ENCODE results near the gene MEIS2.

Gene MEIS2

DNA sequence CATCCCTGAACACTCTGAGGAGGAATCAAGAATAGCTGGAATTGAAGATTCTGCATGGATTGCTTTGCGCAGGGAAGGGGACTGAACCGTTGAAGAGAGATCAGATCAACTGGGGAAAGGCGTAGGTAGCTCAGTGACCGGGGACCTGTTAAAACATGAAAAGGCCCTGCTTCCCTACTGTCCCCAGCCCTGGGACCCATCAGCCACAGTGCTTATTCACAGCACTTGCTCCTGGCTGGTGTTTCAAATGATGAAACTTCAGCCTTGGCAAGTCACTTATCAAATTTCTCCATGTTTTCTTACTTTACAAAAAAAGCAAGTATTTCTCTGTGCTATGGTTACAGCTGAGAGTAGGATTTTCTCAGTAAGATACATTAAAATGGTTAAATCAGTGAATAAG, 199.3 kb downstream of the MEIS2 start:
- DNase-seq (ENCODE audit: low read depth in 3 of 3): no peak

DNA sequence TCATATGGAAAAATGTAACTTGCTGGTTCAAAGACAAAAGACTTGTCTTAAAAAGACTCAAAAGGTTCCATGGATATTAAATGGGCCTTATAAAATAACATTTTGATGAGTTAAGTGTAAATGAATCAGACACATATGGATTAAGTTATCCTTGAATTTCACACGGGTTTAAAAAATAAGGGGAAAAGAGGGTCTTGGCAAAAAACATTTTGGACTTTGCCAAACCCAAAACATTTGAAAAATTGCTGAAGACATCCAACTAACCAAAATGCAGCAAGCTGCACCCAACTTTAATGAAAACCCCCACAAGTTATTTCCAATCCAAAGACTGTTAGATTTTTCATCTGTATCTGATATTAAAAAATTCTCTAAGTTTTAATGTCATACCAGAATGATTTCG, 200.7 kb downstream of the MEIS2 start:
- DNase-seq (ENCODE audit: low read depth in 3 of 3): no peak

DNA sequence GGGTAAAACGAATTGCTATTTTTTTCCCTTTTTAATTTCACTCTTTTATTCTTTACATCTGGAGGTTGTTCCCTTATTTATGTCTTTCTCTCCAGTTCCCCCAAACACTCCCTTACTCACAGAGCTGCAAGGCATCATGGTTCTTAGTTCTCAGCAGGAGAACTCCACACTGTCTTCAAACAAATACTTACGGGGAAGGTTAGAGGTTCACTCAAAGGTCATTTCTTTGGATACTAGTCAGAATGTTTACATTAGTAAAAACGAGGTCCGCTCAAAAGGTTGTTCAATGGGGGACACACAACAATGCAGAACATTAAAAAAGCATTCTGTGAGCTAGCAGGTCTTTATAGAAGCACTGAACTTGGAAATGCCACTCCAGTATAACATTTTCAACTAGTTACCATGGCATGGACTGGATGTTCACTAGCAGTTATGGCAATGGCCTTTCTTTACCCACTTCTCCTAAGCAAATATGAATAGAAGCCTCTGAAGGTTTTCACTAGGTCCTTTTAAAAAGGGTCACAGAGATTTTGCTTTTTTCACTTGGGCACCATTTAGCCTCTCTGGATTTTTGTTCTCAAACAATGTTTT, 201.7 kb downstream of the MEIS2 start:
- DNase-seq (ENCODE audit: low read depth in 3 of 3): no peak

DNA sequence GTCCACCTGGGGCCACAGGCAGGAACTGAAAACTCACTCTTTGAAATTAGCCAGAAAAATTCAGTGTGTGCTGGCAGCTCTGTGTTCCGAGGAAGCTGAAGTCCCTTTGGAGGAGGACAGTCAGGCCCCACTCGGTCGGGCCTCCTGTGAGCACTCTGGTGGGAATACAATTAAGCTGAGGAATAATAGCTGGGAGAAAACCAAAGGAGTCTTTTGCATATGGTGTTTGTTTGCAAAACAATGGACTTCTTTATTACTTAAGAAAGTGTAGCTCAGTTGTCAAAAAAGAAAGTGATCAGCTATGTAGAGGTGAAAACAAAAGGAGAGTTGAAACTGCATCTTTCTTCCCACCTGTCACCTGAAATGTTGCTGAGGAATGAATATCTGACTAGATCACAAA, 202.5 kb downstream of the MEIS2 start:
- DNase-seq (ENCODE audit: low read depth in 3 of 3): no peak

DNA sequence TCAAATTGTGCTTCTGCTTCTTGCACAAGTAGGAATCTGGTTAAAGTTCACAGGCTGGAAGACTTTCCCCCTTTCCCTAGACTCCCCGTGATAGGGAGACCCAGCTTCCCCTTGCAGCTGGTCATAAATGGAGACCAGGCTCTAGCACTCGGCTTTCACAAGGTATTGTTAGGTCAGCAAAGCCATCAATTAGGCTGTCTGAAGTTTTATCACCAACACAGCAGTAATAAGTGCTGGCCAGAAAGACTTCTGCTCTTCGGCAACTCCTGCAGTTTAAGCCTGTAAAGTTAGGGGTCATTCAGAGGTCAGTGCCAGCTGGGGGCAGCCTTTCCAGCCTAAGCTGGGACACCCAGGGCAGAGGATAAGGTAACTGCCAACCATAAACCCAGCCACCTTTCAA, 203.4 kb downstream of the MEIS2 start:
- no peak for DNase-seq (ENCODE audit: low read depth in 3 of 3)

DNA sequence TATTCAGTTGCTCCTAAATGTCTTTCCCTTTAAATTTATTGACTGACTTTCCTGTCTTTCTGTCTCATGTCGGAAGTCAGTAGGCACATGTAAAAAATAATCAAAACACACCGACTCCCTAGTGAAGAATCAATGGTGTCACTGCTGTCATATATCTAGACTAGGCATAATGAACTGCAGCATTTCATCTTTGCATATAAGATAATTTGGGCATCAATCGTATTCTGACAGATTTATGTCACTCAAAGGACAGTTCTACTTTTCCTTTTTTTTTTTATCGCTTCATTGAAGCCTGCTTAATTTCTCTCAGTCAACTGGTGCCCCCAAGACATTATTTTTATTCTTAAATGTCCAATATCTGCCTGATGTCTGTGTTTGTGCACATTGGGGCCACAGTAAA, 206.3 kb downstream of the MEIS2 start:
- DNase-seq (ENCODE audit: low read depth in 3 of 3): no peak

DNA sequence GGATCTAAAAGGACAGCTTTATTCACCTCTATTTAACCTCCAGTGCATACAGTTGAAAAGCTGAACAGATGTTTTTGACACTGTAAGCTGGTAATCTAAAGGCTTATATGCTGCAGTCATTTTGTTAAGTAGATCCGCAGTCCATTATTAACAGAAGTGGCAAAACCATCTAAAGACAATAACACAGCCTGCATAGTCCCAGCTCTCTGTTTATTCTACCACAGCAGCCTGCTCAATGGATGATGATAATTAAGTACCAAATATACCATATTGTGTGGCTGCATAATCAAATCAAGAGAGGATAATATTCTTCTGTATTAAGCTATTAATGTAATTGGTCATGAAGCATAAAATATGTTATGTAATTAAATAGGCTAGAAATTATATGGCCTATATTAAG, 207.1 kb downstream of the MEIS2 start:
- no peak for DNase-seq (ENCODE audit: low read depth in 3 of 3)

DNA sequence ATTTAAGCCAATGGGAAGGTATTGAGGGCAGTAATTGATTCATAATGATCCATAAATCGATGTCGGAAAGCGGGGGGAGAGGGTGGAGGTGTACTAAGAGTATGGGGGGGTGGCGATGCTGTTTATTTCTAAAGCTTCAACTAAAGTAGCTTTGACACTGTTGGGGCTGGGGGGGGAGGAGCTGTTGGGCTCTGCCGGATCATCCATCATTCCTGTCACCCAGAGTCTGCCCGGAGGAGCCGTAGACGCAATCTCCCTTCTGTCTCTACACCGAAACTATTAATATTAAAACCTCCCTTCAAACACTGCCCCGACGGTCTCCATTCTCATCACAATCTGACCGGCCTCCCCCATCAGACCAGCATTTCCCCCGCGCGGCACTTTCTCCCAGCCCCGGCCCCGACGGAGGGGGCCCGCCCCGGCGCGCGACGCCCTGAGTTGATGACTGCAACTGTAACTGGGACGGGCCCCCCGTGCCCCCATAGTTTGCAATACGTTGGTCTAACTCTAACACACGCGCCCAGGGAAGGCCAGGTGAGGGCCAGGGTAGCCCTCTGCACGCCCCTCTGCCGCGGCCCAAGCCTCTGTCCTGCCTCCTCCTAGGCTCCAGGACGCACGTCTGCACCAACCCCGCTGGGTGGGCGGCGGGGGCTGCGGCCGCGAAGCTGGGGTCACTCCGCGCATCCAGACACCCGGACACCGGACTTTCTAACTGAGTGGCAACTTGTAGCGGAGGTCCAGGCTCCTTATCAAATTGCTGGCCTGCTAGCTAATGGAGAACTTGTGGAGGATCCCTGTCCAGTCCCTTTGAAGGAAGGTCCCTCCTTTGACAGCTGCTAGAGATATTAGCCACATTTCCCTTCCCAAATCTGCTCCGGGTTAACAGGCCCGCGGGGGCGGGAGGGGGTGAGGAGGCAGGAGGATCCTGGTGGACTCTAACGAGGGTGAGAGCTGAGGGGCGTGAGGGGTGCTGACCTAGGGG, 212.0 kb downstream of the MEIS2 start:
- no peak for DNase-seq (ENCODE audit: low read depth in 3 of 3)

DNA sequence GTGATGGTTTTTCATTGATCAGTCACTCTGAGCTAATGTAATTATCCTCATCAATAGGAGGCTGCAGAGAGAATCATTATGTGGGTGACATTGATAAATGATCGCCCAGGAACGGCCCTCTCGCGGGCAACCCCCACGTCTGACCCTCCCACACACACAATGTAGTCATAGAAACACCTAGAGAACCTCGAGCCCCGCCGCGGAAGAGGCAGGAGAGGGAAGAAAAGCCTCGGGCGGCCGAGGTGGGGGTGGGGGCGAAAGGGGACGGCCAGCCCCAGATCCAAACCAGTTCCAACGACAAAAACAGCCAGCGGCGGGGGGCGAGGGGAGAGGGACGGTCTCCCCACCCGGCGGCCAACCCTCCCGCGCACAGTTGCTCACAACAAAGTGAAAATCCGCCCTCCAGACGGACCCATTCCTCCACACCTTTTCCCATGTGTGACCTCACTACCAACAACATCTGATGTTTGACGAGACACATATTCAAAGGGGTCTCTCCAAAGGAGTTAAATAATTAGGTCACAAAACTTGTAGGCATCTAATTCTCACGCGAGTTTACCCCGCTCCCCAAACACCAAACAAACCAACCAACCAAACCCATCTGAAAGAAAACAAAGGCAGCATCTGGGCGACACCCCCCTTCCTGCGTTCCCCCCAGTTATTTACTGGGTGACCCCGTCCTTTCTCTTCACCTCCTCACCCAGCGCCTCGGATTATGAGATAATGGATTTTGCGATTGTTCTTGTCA, 213.0 kb downstream of the MEIS2 start:
- no peak for DNase-seq (ENCODE audit: low read depth in 3 of 3)

DNA sequence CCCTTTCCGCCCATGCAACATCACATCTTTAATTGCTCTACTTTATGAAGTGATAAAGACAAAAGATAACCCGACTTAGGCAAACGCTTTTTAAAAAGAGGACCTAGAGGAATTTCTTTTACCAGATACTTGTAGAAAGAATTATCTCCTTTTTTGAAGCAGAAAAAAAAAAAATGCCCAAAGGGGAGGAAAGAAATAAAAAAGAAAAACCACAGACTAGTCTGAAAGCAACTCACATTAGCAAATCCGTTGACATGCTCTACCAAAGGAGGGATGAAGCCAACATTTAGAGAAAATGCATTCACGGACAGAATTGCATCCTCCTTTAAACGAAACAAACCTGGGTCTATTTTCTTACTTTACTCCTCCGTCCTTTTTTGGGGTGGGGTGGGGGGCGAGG, 213.6 kb downstream of the MEIS2 start:
- no peak for DNase-seq (ENCODE audit: low read depth in 3 of 3)

DNA sequence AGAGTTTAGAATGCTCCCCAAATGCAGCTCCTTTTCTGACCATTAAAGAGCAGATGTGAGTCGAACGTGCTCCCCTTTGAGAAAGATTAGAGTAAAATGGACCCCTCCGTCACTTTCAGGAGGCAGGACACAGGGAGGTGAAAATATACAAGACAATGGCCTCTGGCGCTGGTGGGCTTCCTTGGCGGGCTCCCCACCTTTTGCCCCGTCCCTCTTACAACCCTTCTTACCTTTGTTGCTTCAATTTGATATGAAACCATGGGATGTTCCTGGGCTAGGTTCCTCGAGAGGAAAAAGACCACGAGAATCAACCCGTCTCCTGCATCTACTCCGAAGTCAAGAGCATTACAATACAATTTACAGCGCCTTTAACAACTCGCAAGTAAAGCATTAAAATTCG, 214.2 kb downstream of the MEIS2 start:
- no peak for DNase-seq (ENCODE audit: low read depth in 3 of 3)

DNA sequence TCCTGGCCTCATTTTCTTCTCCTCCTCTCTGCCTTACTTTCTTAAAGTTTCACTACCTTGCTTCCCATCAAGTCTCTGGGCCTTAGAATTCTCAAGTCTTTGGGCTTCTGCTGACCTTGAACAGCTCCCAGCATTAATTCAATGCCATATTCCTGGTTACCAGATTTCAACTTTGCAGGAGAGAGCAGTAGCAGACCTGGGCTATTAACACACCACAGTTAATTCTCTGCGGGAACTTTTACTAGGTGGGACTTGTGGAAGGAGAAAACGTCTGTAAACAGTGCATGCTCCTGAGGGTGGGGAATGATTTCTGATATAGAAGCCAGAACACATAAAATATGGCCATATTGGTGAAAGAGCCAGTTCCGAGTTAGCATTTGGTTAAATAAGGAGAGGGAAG, 214.6 kb downstream of the MEIS2 start:
- DNase-seq (ENCODE audit: low read depth in 3 of 3): no peak

DNA sequence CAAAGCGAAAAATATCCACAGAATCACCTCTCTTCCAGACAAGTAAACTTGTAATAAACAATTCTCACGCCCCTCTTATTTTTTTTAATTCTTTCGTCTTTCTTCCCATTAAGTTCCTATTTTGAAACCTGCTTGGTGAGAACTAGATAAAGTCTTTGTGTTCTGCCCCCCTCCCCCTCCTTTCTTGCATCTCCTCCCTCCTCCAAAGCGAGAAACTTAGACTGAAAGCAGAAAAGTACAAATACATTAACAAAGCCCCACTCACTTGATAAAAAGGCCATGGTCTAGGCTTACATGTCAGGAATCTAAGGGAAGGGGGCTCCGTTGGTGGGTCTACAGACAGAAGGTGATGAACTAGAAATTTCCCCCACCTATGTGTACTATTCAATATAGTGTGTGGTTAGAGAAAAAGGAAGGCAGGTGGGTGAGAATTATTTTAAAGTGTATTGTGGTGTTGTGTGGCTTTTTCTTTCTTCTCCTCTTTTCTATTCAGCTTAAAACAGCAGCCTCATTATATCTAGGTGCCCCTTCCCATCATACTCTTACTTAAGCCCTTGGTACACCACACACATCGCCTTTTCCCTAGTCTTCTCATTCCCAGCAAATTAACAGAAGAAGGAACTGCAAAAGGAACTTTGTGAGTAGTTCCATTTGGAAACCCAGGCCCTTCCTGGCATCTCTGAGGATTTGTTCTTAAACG, 215.3 kb downstream of the MEIS2 start:
- no peak for DNase-seq (ENCODE audit: low read depth in 3 of 3)

DNA sequence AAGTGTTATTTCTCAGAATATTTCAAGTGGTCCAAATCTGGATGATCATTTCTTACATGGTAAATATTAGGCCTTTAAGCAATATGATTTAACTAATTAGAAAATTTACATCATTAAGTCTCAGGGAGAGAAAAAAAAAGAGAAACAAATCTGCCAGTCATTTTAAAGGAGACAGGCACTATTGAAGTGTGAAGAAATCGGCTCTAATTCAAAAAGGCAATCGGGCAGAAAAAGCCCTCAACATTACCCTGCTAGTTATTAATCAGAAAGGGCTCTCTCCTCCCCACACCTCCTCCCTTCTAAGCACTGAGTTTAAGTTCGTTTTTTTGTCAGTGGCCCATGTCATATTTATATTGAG, 215.9 kb downstream of the MEIS2 start:
- DNase-seq (ENCODE audit: low read depth in 3 of 3): no peak

DNA sequence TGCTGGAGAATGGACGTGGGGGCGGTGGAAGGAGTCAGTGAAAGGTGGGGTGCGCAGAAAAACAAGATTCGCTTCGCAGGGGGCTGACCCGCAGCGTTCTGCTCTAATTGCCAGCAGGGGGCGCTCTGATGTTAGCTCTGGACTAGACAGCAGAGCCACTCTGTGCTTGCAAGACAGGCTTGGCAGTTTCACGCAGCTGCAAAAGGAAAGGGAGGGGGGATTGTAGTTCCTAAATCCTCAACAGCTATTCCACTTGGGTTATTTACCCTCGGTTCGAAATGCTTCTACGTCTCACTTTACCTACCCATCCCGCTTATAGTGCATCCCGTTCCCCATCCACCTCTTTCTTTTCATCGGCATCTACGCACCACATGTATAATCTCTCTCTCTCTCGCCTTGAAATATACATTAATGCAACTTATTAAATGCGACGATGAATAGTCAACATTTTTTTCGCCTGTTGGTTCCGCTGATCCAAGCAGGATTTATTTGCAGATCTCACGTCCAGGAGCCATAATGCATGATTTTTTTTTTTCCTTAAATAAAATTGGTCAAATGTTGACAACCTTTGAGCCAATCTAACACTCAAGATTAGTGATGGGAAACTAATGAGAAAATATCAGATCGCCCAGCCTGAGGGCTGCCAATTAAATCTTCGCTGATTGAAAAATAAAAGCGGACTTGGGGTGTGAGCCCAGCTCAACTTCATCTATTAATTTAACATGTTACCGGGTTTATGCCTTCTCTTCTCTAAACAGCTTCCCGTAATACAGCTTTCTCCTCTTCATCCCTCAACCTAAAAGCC, 216.4 kb downstream of the MEIS2 start:
- peak; percentile 51 to 66 (median 65) for DNase-seq (ENCODE audit: low read depth in 3 of 3)

DNA sequence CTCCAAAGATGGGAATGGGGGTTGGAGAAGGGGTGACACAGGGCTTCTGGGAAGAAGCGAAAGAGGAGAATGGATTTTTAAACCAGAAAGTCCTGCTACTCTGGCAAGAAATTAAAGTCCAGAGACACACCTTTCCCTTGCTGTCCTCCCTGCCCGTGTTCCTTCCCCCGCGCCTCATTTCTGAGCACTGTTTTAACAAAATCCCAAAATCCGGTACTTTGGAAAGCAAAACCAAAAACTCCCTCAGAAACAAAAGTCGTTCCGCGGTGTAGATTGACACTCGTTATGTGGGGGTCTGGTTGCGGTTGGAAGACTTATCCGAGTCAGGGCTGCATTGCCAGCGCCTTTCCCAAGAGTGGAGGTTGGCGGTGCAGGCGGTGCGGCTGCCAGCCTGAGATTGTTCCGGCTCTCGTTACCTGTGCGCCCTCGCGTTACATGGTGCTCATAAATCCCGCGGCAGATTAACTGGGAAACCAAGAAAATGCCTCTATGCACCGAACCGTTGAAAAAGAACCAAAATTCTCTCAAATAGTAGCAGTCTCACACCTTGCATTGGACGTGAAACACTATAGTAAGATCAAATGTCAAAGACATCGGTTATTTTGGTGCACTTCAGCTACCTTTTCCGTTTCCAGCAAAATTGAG, 217.7 kb downstream of the MEIS2 start:
- no peak for DNase-seq (ENCODE audit: low read depth in 3 of 3)

DNA sequence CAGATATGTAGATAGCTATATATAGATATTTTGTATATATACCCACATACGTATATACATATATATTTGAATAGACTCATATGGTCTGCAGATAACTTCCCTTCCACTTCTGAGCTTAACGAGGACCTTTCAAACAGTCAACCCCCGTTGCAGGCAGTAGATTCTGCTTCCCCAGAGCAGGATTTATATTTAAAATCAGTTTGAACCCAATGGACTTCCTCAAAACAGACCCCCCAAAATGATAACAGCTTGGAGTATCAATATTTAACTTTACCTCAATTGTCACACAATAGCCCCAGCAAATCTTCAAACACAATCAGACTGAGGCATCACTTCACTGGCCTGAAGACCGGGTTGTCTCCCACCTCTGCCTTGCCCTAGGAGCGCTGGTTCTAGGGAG, 218.3 kb downstream of the MEIS2 start:
- no peak for DNase-seq (ENCODE audit: low read depth in 3 of 3)

DNA sequence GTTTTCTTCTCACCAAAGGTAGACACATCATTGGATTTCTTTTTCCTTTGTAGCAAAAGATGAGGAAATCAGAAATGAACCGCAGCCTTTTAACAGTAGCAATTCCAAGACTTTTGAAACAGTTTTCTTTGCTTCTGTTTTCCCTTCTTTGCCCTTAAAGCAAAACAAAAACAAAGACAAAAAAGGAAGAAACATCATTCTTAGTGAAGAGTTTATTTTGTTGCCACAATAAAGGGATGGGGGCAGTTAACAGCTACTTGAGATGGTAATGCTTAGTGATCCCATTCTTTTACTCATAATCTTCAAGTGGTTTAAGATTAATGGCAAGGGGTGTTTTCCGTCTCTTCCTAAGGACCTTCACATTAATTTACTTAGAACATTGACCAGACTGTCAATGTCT, 218.8 kb downstream of the MEIS2 start:
- no peak for DNase-seq (ENCODE audit: low read depth in 3 of 3)

DNA sequence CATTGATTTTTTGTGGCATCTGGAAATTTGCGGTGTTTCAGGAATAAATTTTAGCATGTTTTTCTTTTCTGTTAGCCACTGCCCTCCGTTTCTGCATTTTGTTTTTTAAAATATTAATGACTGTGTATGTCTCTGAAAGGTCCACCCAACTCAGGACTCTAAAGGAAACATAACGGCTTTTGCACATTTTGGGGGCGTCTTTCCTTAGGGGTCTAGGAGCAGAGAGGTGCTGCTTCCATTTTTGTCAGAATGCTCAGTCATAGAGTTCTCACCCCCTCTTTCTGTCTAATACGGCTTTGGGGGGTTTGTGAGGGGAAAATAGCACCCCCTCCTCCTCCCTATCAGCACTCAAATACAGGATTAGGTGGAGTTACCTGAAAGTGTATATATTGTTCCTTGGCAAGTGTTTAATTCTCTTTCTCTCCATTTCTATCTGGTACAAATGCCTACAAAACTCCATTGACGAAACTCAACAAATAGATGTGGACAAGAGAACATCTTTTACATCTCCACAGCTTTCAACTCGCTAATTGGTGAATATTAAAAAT, 219.4 kb downstream of the MEIS2 start:
- no peak for DNase-seq (ENCODE audit: low read depth in 3 of 3)

DNA sequence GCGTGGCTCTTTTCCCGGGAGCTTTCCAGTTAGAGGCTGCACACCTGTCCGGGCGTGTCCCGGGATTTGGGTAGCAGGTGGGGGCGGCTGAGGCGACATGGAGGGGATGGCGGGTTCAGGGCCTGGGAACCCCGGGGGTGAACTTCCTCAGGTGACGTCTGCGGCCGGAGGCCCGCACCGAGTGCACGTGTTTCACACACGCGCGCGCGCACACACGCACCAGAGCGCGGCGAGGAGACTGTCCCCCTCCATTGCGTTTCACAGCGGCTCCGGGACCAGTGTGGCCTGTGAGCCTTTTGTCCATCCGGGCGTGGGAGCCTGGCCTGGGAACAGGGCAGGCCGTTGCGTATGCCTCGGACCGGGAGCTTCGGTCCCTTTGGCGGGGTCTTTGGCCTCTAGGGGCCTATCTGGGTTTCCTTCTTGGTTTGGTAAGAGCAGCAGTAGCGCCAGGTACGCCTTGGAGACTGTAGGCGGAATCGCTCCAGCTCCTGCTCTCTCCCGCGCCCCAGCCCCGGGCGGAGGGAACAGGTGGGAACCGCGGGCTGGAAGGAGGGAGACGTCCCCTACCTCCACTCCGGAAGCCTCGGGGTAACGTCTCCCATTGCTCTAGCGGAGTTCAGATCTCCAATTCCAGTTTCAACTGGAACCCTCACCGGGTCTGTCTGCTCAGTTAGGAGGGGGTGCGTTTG, 220.0 kb downstream of the MEIS2 start:
- no peak for DNase-seq (ENCODE audit: low read depth in 3 of 3)
